Activated T-helper 2 cell treated with anti-CD3 and anti-CD28 coated beads, Interferon-gamma antibody, Interleukin-2, Interleukin-4, amounts not matched to agents 10 μg/mL and 5 μg/mL and 100 μg/mL, durations not matched to agents 14 hours and 24 hours and 36 hours (primary cell): ENCODE results near the gene SLC6A17. TPM values are rescaled to one million over a fixed set of nuclear protein-coding genes. Genes with fewer than 3 reads are reported as not detected.

Experiments
- DNase-seq: peaks from one replicate; pipeline ENCODE4 v3.0.0; 2021; ENCODE audit warnings: low spot score
- H3K27ac Mint-ChIP-seq: one replicate; pipeline ENCODE4 v1.8.0; 2021; ENCODE audit warnings: mixed read lengths
- H3K27me3 Mint-ChIP-seq: one replicate; pipeline ENCODE4 v1.8.0; 2021; ENCODE audit warnings: low read depth, mixed read lengths
- H3K36me3 Mint-ChIP-seq: one replicate; pipeline ENCODE4 v1.8.0; 2021; ENCODE audit warnings: low read depth, mixed read lengths
- H3K4me1 Mint-ChIP-seq: one replicate; pipeline ENCODE4 v1.8.0; 2021; ENCODE audit warnings: low read depth, mixed read lengths
- H3K4me3 Mint-ChIP-seq: one replicate; pipeline ENCODE4 v1.8.0; 2021; ENCODE audit warnings: low read depth, mild to moderate bottlenecking, moderate library complexity, mixed read lengths
- H3K9me3 Mint-ChIP-seq: one replicate; pipeline ENCODE4 v1.8.0; 2021; ENCODE audit warnings: mixed read lengths
- intact Hi-C: fragments of 100-400 bp; cut with micrococcal nuclease; formaldehyde crosslinking; loops from one replicate; pipeline ENCODE4 v1.15.1; 2023
- total RNA-seq: library from RNA; stranded (reverse); gene quantifications from 2 replicates; pipeline ENCODE4 v1.2.3, GENCODE V29; 2022

Gene SLC6A17
- total RNA-seq, 1 donor from 2014 or later: 0.46 TPM

DNA sequence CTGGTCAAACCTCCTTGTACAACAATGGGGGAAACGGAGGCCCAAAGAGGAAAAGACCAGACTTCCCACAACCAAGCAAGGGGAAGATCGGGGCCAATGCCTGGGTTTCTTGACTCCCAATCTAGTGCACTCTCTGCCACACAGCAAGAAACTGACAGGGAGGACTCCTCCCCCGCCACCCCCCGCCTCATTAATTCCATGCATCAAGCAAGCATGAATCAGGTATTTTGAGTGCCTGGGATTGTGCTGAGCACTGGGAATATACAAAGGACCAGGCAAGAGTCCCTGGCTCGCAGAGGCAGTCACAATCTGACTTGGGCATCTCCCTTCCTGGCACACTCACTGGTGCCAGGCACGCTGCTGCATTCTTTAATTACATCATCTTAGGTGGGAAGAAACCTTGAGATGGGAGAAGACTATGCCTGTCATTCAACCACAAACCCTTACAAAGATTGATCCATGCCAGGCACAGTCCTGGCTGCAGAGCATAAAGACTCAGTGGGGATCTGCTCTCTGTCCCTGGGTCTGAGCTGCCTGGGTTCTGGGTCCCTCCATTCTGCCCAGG, 55.4 kb downstream of the SLC6A17 start:
- intact Hi-C loops: no loop called here
- H3K36me3 Mint-ChIP-seq: no peaks in the 10 kb centered on the region

DNA sequence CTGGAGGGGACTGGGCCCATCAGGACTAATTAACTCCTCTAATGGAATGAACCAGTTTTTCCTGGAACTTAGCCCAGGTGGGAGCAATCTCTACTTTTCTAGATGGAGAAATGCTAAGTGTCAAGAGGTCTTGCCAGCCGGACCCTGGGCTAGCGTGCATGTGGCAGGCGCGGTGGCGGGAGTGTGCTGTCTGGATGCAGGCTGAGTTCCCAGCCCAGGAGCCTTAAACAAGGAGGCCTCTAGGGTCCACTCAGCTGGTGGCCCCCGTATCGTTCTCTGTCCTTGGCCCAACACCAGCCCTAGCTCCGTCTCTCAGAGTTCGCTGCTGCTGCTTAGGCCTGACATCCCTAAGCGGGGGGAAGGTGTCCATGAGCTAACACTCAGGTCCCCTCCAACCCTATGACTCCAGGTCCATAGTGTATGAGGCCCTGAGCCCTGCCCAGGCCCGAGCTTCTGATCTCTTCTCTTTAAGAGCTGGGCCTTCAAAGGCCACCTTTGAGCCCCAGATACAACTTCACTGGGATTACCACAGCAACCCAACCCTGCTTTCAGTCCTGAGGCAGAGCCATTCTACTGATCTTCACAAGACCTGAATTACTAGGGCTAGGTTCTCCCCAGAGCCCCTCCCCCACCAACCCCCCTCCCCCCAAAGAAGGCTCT, 56.1 kb downstream of the SLC6A17 start:
- no peak overlapping the region for H3K27ac Mint-ChIP-seq
- peaks cover 28% of the 10 kb centered on the region for H3K4me1 Mint-ChIP-seq
- intact Hi-C loops: no loop called here
- no peak for DNase-seq
- H3K4me3 Mint-ChIP-seq: no peak overlapping the region
- no peaks in the 10 kb centered on the region for H3K9me3 Mint-ChIP-seq
- H3K27me3 Mint-ChIP-seq: no peaks in the 10 kb centered on the region
- H3K36me3 Mint-ChIP-seq: no peaks in the 10 kb centered on the region

More for the DNA sequence above, 55.4 kb downstream of the SLC6A17 start:
- H3K9me3 Mint-ChIP-seq: no peaks in the 10 kb centered on the region
- no peak overlapping the region for H3K27ac Mint-ChIP-seq
- DNase-seq: no peak
- no peak overlapping the region for H3K4me3 Mint-ChIP-seq
- H3K27me3 Mint-ChIP-seq: no peaks in the 10 kb centered on the region
- peaks cover 28% of the 10 kb centered on the region for H3K4me1 Mint-ChIP-seq

DNA sequence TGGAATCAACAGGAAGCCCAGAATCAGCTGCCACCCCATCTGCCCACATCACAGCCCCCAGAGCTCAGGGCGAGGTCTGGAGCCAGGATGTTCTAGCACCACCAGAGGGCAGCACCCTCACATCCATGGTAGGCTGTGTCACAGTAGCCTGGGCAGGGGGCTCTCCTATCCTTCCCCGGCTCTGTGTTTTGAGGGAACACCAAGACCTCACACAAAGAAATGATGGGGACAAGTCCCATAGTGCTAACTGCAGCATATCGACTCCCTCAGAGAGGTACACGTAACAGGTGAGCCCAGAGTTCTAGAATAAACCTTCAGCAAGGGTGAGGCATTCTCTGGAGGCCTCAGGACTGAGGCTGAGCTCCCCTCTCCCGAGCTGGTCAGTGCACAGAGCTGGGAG, 57.5 kb downstream of the SLC6A17 start:
- Mint-ChIP-seq H3K4me3 (no peak overlapping the region), H3K9me3 (no peaks in the 10 kb centered on the region), H3K4me1 (peaks cover 35% of the 10 kb centered on the region), H3K27me3 (no peaks in the 10 kb centered on the region), H3K27ac (peak overlapping the region; percentile 47), H3K36me3 (peaks cover 5% of the 10 kb centered on the region)
- peak; percentile 63 for DNase-seq
- intact Hi-C loops: loop anchor here (1.0 kb wide), 1 partner anchor 104 kb away; no protein-coding TSS in a partner anchor

DNA sequence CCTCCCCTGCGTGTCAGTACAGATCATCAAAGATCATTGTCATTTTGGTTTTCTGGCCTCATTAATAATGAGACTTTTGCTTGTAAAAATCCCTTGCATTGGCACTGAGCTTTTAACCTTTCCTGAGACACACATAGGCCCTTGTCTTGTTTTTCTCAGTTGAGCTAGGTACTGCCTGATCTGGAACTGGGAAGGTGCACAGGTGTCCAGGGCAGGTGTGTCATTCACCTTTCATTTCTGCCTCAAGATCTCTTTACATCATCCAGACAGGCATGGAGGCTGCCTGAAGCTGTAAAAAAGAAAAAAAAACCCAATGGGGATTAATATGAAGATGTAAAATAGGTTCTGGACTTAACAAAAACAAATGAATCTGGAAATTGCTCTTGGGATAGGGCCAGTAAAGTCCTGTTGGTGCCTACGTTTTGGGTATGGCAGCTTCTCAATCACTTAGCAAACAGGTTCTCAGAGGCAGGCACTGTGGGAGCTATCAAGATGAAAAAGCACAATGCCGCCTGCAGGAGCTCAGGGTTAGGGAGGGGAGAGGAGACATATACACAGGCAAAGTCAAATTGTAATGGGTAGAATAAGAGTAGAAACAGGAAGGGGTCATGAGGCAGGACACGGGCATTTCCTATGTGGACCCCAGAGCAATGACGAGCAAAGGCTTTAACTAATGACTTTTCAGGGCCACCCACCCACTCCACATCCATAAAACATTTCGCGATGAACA, 58.8 kb downstream of the SLC6A17 start:
- DNase-seq: no peak
- H3K27ac Mint-ChIP-seq: peak overlapping the region; percentile 94
- intact Hi-C loops: no loop called here
- H3K36me3 Mint-ChIP-seq: peaks cover 5% of the 10 kb centered on the region
- H3K9me3 Mint-ChIP-seq: no peaks in the 10 kb centered on the region
- no peaks in the 10 kb centered on the region for H3K27me3 Mint-ChIP-seq
- peaks cover 36% of the 10 kb centered on the region for H3K4me1 Mint-ChIP-seq
- H3K4me3 Mint-ChIP-seq: peak overlapping the region; percentile 84

DNA sequence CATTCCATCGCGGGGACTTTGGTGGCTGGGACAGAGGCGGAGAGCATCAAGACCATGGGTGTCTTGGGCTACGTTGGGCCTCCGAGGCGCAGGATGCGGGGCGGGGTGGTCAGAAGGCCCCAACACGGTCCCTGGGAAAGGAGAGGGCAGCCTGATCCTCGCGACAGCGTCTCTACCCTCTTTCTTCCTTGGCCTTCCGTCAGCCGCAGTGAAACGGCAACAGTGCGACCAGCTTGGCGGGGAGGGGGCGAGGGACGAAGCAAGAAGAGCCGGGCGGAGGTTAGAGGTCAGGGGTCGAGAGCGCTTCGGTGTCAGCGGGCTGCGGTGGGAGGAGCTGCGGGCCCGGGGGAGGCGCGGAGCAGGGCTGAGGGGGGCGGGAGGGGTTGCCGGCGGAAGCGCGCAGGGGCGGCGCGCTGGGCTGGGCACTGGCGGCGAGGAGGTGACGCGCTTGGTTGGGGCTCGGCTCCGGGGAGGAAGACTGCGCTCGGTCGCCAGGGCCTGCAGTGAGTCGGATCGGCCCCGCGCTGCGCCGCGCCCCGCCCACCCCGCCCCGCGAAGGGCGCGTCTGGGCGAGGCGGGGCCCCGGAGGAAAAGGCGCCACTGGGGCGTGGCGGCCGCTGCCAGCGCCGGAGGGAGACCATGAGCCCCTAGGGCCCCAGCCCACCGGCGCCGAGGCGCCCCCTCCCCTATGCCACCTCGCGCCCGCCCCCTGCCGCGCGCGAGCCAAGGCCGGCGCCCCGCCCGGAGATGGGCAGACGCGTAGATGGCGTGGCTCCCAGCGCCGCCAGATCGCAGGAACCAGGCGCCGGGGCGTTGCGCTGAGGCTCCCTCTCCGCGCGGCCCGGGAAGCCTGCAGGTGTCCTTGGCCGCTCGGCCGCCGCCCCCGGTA, 59.7 kb downstream of the SLC6A17 start, which contains the start of gene KCNC4:
Gene KCNC4 (plus strand): TSS at position 600 of the 889 bp plus-strand sequence. CDS start 1,186 bp downstream, outside the sequence.
- DNase-seq: peak; percentile 90
- Mint-ChIP-seq H3K4me1 (peaks cover 45% of the 10 kb centered on the region), H3K9me3 (no peaks in the 10 kb centered on the region), H3K27ac (peak within 1 kb of the TSS; percentile 94), H3K4me3 (peak within 1 kb of the TSS; percentile 88), H3K36me3 (peaks cover 5% of the 10 kb centered on the region), H3K27me3 (no peaks in the 10 kb centered on the region)
- intact Hi-C loops: loop anchor here (1.0 to 2.0 kb wide), 4 partner anchors 53 to 463 kb away; partner anchors contain the start of gene LAMTOR5

DNA sequence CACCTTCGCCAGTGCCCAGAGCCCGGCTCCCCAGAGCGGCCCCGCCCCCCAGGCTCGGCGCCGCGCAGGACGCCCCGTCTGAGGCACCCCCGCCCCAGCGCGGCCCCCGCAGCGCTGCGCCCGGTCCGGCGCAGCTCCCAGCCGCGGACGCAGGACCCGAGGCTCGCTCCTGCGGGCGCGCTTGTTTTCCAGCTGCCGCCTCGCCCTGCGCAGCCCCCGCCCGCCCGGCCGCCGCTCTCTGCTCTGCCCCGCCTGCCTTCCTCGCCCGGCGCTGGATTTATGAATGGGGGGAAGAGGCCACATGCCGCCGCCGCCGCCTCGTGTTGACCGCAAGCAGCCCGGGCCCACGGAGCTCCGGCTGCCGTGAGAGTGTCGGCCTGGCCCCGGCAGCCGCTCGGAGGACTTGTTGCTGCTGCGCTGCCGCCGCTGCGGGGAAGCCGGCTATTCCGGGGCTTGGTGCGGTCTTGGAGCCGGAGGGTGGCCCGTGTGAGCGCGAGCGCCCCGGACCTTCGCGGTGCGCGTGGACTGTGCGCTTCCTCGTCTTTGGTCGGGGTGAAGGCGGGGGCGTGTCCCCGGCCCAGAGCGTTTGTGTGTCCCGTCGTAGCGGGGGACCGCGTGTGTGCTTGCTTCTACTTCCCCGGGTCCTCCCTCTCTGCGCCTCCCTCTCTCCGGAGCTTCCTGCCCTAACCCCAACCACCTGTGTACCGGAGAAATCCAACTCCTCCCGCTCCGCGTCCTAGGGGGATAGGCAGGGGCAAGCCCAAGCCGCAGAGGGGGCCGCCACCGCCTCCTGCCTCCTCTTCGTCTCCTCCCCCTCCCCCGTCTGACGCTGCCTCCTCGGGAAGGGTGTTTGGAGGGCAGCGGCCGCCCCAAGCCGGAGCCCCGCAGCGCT, 60.6 kb downstream of the SLC6A17 start:
- intact Hi-C loops: loop anchor here (1.0 to 2.0 kb wide), 5 partner anchors 25 to 462 kb away; partner anchors contain the start of gene LAMTOR5
- Mint-ChIP-seq H3K9me3 (no peaks in the 10 kb centered on the region), H3K27ac (peak overlapping the region; percentile 93), H3K27me3 (no peaks in the 10 kb centered on the region), H3K36me3 (peaks cover 5% of the 10 kb centered on the region), H3K4me1 (peaks cover 45% of the 10 kb centered on the region), H3K4me3 (peak overlapping the region; percentile 88)
- peak; percentile 62 for DNase-seq

DNA sequence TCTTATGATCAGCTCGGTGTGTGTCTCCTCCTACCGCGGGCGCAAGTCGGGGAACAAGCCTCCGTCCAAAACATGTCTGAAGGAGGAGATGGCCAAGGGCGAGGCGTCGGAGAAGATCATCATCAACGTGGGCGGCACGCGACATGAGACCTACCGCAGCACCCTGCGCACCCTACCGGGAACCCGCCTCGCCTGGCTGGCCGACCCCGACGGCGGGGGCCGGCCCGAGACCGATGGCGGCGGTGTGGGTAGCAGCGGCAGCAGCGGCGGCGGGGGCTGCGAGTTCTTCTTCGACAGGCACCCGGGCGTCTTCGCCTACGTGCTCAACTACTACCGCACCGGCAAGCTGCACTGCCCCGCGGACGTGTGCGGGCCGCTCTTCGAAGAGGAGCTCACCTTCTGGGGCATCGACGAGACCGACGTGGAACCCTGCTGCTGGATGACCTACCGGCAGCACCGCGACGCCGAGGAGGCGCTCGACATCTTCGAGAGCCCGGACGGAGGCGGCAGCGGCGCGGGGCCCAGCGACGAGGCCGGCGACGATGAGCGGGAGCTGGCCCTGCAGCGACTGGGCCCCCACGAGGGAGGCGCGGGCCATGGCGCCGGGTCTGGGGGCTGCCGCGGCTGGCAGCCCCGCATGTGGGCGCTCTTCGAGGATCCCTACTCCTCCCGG, 61.3 kb downstream of the SLC6A17 start:
- Mint-ChIP-seq H3K4me1 (peaks cover 50% of the 10 kb centered on the region), H3K4me3 (peak overlapping the region; percentile 88), H3K36me3 (peaks cover 7% of the 10 kb centered on the region), H3K27ac (peak overlapping the region; percentile 93), H3K27me3 (no peaks in the 10 kb centered on the region), H3K9me3 (no peaks in the 10 kb centered on the region)
- DNase-seq: no peak
- intact Hi-C loops: loop anchor here (1.0 to 2.0 kb wide), 3 partner anchors 25 to 461 kb away; no protein-coding TSS in a partner anchor

DNA sequence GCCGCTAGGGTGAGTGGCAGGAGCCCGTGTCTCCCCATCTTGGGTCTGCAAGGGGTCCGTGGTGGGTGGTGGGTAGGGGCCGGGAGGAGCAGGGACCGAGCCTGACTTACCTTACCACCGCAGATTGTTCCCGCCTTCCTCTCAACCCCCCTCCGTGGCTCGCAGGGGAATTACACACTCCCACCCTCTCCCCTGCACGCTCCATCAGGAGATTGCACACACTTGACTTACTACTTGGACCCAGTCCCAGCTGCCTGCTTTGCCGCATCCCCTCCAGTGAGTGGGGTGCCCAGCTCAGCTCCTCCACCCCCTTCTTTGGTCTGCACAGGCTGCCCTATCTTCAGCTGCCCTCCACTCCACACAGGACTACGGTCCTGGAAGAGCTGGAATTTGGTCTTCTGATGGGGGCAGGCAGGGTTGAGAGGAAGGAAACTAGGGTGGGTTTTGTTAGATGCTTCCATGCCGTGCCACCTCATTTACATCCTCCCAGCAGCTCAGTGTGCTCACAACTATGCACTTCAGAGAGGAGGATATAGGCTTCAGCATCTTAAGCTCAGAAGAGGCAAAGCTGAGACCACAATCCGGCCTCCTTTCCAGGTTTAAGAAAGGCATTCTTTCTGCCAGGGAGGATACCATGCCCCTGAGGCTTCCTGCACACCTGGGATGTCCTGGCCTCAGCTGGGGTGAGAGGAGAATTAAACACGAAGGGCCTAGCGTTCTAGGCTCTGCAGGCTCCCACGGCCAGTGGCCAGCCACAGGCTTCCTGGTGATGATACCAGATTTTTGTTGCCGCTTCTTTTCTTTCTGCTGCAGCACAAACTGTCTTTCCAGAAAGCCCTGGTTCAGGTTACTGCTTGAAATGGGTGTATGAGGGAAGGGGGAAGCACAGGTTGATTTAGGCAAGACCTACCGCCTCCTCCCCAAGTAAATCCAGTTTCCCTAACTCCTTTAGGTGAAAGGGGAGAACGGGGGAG, 62.2 kb downstream of the SLC6A17 start:
- no peak for DNase-seq
- H3K27ac Mint-ChIP-seq: peak overlapping the region; percentile 23
- H3K4me3 Mint-ChIP-seq: peak overlapping the region; percentile 83
- H3K9me3 Mint-ChIP-seq: no peaks in the 10 kb centered on the region
- no peaks in the 10 kb centered on the region for H3K27me3 Mint-ChIP-seq
- intact Hi-C loops: no loop called here
- H3K4me1 Mint-ChIP-seq: peaks cover 55% of the 10 kb centered on the region
- H3K36me3 Mint-ChIP-seq: peaks cover 11% of the 10 kb centered on the region

DNA sequence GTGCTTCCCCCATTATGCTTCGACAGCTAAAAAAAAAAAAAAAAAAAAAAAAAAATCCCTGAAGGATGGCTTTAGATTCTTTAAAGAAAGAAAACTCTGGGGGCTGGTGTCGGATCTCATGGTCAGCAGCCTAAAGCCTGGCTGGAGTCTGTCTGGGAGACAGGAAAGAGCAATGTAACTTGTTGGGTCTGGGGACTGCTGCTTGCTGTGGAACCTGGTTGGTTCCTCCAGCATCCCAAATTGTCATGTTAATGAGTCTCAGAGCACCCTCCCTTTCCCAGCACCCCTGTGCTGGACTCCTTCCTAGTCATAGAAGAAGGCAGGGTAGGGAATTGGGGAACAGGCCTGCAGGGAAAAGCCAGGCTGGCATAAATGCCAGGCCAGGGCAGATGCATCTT, 62.8 kb downstream of the SLC6A17 start:
- DNase-seq: no peak
- H3K27me3 Mint-ChIP-seq: no peaks in the 10 kb centered on the region
- H3K27ac Mint-ChIP-seq: no peak overlapping the region
- intact Hi-C loops: no loop called here
- H3K9me3 Mint-ChIP-seq: no peaks in the 10 kb centered on the region
- peak overlapping the region; percentile 57 for H3K4me3 Mint-ChIP-seq
- H3K4me1 Mint-ChIP-seq: peaks cover 55% of the 10 kb centered on the region
- H3K36me3 Mint-ChIP-seq: peaks cover 14% of the 10 kb centered on the region
